ENCODE measurements around the gene FIBP. TPM values are rescaled to one million over a fixed set of nuclear protein-coding genes. Genes with fewer than 3 reads are reported as not detected.

Gene FIBP
- total RNA-seq, 2 experiments from 2014 or later, result 19.1 to 19.9 TPM

GRCh38 chr11:65921876-65922275 is 33.6 kb upstream of the FIBP start:
- POLR2A ChIA-PET, result interaction anchor here (6.6 kb wide), 1 partner anchor 32 kb away, joined by 104 read pairs; the partner anchor contains the start of genes CCDC85B and FIBP
- DNase-seq, result no peak
- H3K9me3 ChIP-seq (ENCODE audit: control insufficient read depth in 1 of 2, insufficient read depth in 1 of 2, low read length in 2 of 2), result no peaks in the 10 kb centered on the region
- ATAC-seq (ENCODE audit: poor library complexity), result no peak
- H3K4me1 ChIP-seq (ENCODE audit: insufficient read depth, low read length), result peaks cover 42% of the 10 kb centered on the region
- Mint-ChIP-seq H3K9me3 (no peaks in the 10 kb centered on the region), H3K36me3 (ENCODE audit: low read depth) (peaks cover 41% of the 10 kb centered on the region), H3K4me3 (peak overlapping the region; percentile 50), H3K4me1 (ENCODE audit: low read depth) (peaks cover 27% of the 10 kb centered on the region), H3K27ac (peak overlapping the region; percentile 44), H3K27me3 (no peaks in the 10 kb centered on the region)
- no peak overlapping the region for H3K4me3 ChIP-seq (ENCODE audit: low read length)
- H3K36me3 ChIP-seq (ENCODE audit: insufficient read depth, low read length), result peaks cover 38% of the 10 kb centered on the region
- no peaks in the 10 kb centered on the region for H3K27me3 ChIP-seq (ENCODE audit: control insufficient read depth in 1 of 2, insufficient read depth in 2 of 2, low read length in 2 of 2)
- intact Hi-C loops (cut with DNase I, micrococcal nuclease), result no loop called here
- CTCF ChIA-PET, result interaction anchor here (4.2 kb wide), 1 partner anchor 33 kb away, joined by 16 read pairs; the partner anchor contains the start of gene FIBP
- TF ChIP-seq CTCF (IDR thresholded peaks at IDR 0.05), result no peak
- H3K27ac ChIP-seq (ENCODE audit: low read depth in 1 of 2, low read length in 2 of 2), result no peak overlapping the region

GRCh38 chr11:65921033-65921555 is 32.8 kb upstream of the FIBP start:
- no peak overlapping the region for H3K27ac Mint-ChIP-seq
- H3K9me3 Mint-ChIP-seq, result no peaks in the 10 kb centered on the region
- H3K4me1 ChIP-seq (ENCODE audit: insufficient read depth, low read length), result peaks cover 48% of the 10 kb centered on the region
- POLR2A ChIA-PET, result interaction anchor here (6.6 kb wide), 1 partner anchor 31 kb away, joined by 104 read pairs; the partner anchor contains the start of genes CCDC85B and FIBP
- no peaks in the 10 kb centered on the region for H3K27me3 Mint-ChIP-seq
- CTCF ChIA-PET, result interaction anchor here (4.2 kb wide), 1 partner anchor 33 kb away, joined by 16 read pairs; the partner anchor contains the start of gene FIBP
- peak overlapping the region; percentile 38 for H3K4me3 Mint-ChIP-seq
- intact Hi-C loops (cut with DNase I, micrococcal nuclease), result no loop called here
- no peaks in the 10 kb centered on the region for H3K9me3 ChIP-seq (ENCODE audit: control insufficient read depth in 1 of 2, insufficient read depth in 1 of 2, low read length in 2 of 2)
- H3K36me3 Mint-ChIP-seq (ENCODE audit: low read depth), result peaks cover 48% of the 10 kb centered on the region
- no peaks in the 10 kb centered on the region for H3K27me3 ChIP-seq (ENCODE audit: control insufficient read depth in 1 of 2, insufficient read depth in 2 of 2, low read length in 2 of 2)
- peaks cover 34% of the 10 kb centered on the region for H3K4me1 Mint-ChIP-seq (ENCODE audit: low read depth)
- H3K4me3 ChIP-seq (ENCODE audit: low read length), result peak overlapping the region; percentile 84
- H3K36me3 ChIP-seq (ENCODE audit: insufficient read depth, low read length), result peaks cover 45% of the 10 kb centered on the region
- DNase-seq, result peak in 1 of 14 experiments; percentile 32
- ATAC-seq (ENCODE audit: poor library complexity), result no peak
- no peak for TF ChIP-seq CTCF (IDR thresholded peaks at IDR 0.05)
- no peak overlapping the region for H3K27ac ChIP-seq (ENCODE audit: low read depth in 1 of 2, low read length in 2 of 2)

- H3K27ac ChIP-seq (ENCODE audit: low read depth in 1 of 2, low read length in 2 of 2), result peak overlapping the region; percentile 59 to 70
- H3K27me3 ChIP-seq (ENCODE audit: control insufficient read depth in 1 of 2, insufficient read depth in 2 of 2, low read length in 2 of 2), result no peaks in the 10 kb centered on the region
- H3K9me3 ChIP-seq (ENCODE audit: control insufficient read depth in 1 of 2, insufficient read depth in 1 of 2, low read length in 2 of 2), result no peaks in the 10 kb centered on the region
- H3K4me1 ChIP-seq (ENCODE audit: insufficient read depth, low read length), result peaks cover 54% of the 10 kb centered on the region
- H3K4me3 ChIP-seq (ENCODE audit: low read length), result peak overlapping the region; percentile 84
- Mint-ChIP-seq H3K4me1 (ENCODE audit: low read depth) (peaks cover 37% of the 10 kb centered on the region), H3K9me3 (no peaks in the 10 kb centered on the region), H3K36me3 (ENCODE audit: low read depth) (peaks cover 48% of the 10 kb centered on the region), H3K4me3 (peak overlapping the region; percentile 93), H3K27ac (peak overlapping the region; percentile 92), H3K27me3 (no peaks in the 10 kb centered on the region)
- ChIA-PET CTCF (interaction anchor here (0.9 to 3.2 kb wide), 3 partner anchors 32 to 60 kb away, joined by 3 to 21 read pairs (median 10); partner anchors contain the start of genes CCDC85B, FIBP and MUS81), POLR2A (interaction anchor here (1.0 to 6.6 kb wide), 5 partner anchors 7 to 347 kb away, joined by 3 to 104 read pairs (median 6); partner anchors contain the start of genes CCDC85B, FIBP and SART1)
- DNase-seq (no peak), ATAC-seq (ENCODE audit: poor library complexity) (no peak)
- no peak for TF ChIP-seq CTCF (IDR thresholded peaks at IDR 0.05)
- intact Hi-C loops (cut with DNase I, micrococcal nuclease), result no loop called here
- peaks cover 45% of the 10 kb centered on the region for H3K36me3 ChIP-seq (ENCODE audit: insufficient read depth, low read length)
Observed at GRCh38 chr11:65920372-65920802, 32.1 kb upstream of the FIBP start.
